GM23248 (cell line): ENCODE results near the gene SAMSN1.

Source experiments
- EZH2 ChIP-seq: fragments of 200-600 bp; sonication (generic); IDR thresholded peaks from 2 replicates; pipeline ENCODE4 v1.6.1; 2018; ENCODE audit warnings: antibody characterized with exemption, mild to moderate bottlenecking; ENCODE audit not compliant: insufficient read depth, poor library complexity, severe bottlenecking
- EZH2phosphoT487 ChIP-seq: fragments of 200-600 bp; sonication (generic); IDR thresholded peaks from 2 replicates; pipeline ENCODE4 v1.6.1; 2018; ENCODE audit warnings: antibody characterized with exemption, moderate library complexity, mild to moderate bottlenecking, low read depth; ENCODE audit not compliant: insufficient read depth

- TF ChIP-seq EZH2 (no peak), EZH2phosphoT487 (no peak)
Observed at GRCh38 chr21:14587266-14587665, 41.2 kb upstream of the SAMSN1 start.
